HFFc6 (cell line): ENCODE results near the gene C9orf50. TPM values are rescaled to one million over a fixed set of nuclear protein-coding genes. Genes with fewer than 3 reads are reported as not detected.

Experiments used
- DNase-seq: peaks from one replicate; pipeline ENCODE4 v3.0.0-alpha.2; 2018
- H3K27ac Mint-ChIP-seq: 2 replicates; pipeline ENCODE4 v1.8.0; 2020; ENCODE audit warnings: mild to moderate bottlenecking, mixed read lengths
- H3K27me3 Mint-ChIP-seq: 2 replicates; pipeline ENCODE4 v1.8.0; 2021; ENCODE audit warnings: mild to moderate bottlenecking, moderate library complexity, mixed read lengths; ENCODE audit not compliant: insufficient read depth
- H3K36me3 Mint-ChIP-seq: 2 replicates; pipeline ENCODE4 v1.8.0; 2021; ENCODE audit warnings: low read depth, mixed read lengths
- H3K4me1 Mint-ChIP-seq: 2 replicates; pipeline ENCODE4 v1.8.0; 2020; ENCODE audit warnings: low read depth, mixed read lengths
- H3K4me3 Mint-ChIP-seq: 2 replicates; pipeline ENCODE4 v1.8.0; 2020; ENCODE audit warnings: mild to moderate bottlenecking, moderate library complexity, mixed read lengths
- H3K9me3 Mint-ChIP-seq: 2 replicates; pipeline ENCODE4 v1.8.0; 2020; ENCODE audit warnings: mild to moderate bottlenecking, mixed read lengths
- CTCF ChIP-seq: fragments of 200-600 bp; sonication (generic); IDR thresholded peaks from 2 replicates; pipeline ENCODE4 v1.5.0; 2021; ENCODE audit warnings: antibody characterized with exemption, mild to moderate bottlenecking
- total RNA-seq, 6 experiments: library from RNA; stranded (reverse); fragmentation: NEBNext Ultra II Directional; extraction: Animal tissue kit (Norgen Biotek cat#: 25700); gene quantifications; 2 replicates in 1 of 6; 3 replicates in 5 of 6; pipeline ENCODE4 v1.2.3, GENCODE V29; 2021

The C9orf50 gene
- total RNA-seq, 6 experiments from 2014 or later: 0.14 to 0.20 TPM; not detected in 4

- Mint-ChIP-seq H3K4me3 (peak overlapping the region; percentile 49), H3K9me3 (no peaks in the 10 kb centered on the region), H3K4me1 (peaks cover 31% of the 10 kb centered on the region), H3K27me3 (peaks cover 2% of the 10 kb centered on the region; the same call in 1 of the 2 replicates), H3K27ac (peak overlapping the region; percentile 72), H3K36me3 (no peaks in the 10 kb centered on the region)
- no peak for TF ChIP-seq CTCF
- DNase-seq: no peak
These were observed 22.8 kb downstream of the C9orf50 start for GRCh38 chr9:129598089-129598596.

GRCh38 chr9:129597355-129598088 is 23.4 kb downstream of the C9orf50 start:
- H3K9me3 Mint-ChIP-seq: no peaks in the 10 kb centered on the region
- H3K36me3 Mint-ChIP-seq: no peaks in the 10 kb centered on the region
- peaks cover 31% of the 10 kb centered on the region for H3K4me1 Mint-ChIP-seq
- peak overlapping the region; percentile 72 for H3K27ac Mint-ChIP-seq
- H3K4me3 Mint-ChIP-seq: peak overlapping the region; percentile 49
- peaks cover 2% of the 10 kb centered on the region; the same call in 1 of the 2 replicates for H3K27me3 Mint-ChIP-seq
- no peak for TF ChIP-seq CTCF
- DNase-seq: peak; percentile 39

- H3K4me3 Mint-ChIP-seq: peak overlapping the region; percentile 81
- peak overlapping the region; percentile 72 for H3K27ac Mint-ChIP-seq
- no peaks in the 10 kb centered on the region for H3K36me3 Mint-ChIP-seq
- H3K9me3 Mint-ChIP-seq: no peaks in the 10 kb centered on the region
- H3K27me3 Mint-ChIP-seq: no peaks in the 10 kb centered on the region
- H3K4me1 Mint-ChIP-seq: peaks cover 27% of the 10 kb centered on the region
- peak; percentile 57 for DNase-seq
- TF ChIP-seq CTCF: no peak
These were observed 24.2 kb downstream of the C9orf50 start for GRCh38 chr9:129596541-129597331.

- no peak for DNase-seq
- peak overlapping the region; percentile 72 for H3K27ac Mint-ChIP-seq
- no peak for TF ChIP-seq CTCF
- H3K36me3 Mint-ChIP-seq: no peaks in the 10 kb centered on the region
- H3K9me3 Mint-ChIP-seq: no peaks in the 10 kb centered on the region
- peak overlapping the region; percentile 81 for H3K4me3 Mint-ChIP-seq
- no peaks in the 10 kb centered on the region for H3K27me3 Mint-ChIP-seq
- H3K4me1 Mint-ChIP-seq: peaks cover 27% of the 10 kb centered on the region
These were observed 24.9 kb downstream of the C9orf50 start for GRCh38 chr9:129595903-129596540.

GRCh38 chr9:129595311-129595741 is 25.6 kb downstream of the C9orf50 start:
- peak overlapping the region; percentile 72 for H3K27ac Mint-ChIP-seq
- TF ChIP-seq CTCF: no peak
- peak overlapping the region; percentile 27 for H3K4me3 Mint-ChIP-seq
- H3K9me3 Mint-ChIP-seq: no peaks in the 10 kb centered on the region
- H3K27me3 Mint-ChIP-seq: no peaks in the 10 kb centered on the region
- H3K4me1 Mint-ChIP-seq: peaks cover 27% of the 10 kb centered on the region
- H3K36me3 Mint-ChIP-seq: no peaks in the 10 kb centered on the region
- peak; percentile 59 for DNase-seq
